AG09309 (cell line): ENCODE results near the gene FARP1.
"Not testable (repeated sequence)": the region's sequence is repeated elsewhere in the genome, so short reads cannot be mapped to it uniquely, and the experiment has no call there.

Source experiments
- DNase-seq: peaks from one replicate; pipeline ENCODE4 v3.0.0-alpha.2; 2010; ENCODE audit warnings: low read depth
- H3K4me3 ChIP-seq: 2 replicates; pipeline ENCODE4 v1.5.1; 2011; ENCODE audit warnings: mild to moderate bottlenecking, low read depth, low read length, moderate library complexity; ENCODE audit not compliant: control insufficient read depth
- CTCF ChIP-seq: IDR thresholded peaks from 2 replicates; pipeline ENCODE4 v1.5.1; 2011; ENCODE audit warnings: mild to moderate bottlenecking, low read depth, low read length, inconsistent platforms; ENCODE audit not compliant: insufficient read depth, control insufficient read depth; ENCODE audit errors: missing control alignments

FARP1 gene

GRCh38 chr13:98263841-98264240 is 120.9 kb downstream of the FARP1 start:
- no peak for TF ChIP-seq CTCF
- no peak overlapping the region for H3K4me3 ChIP-seq
- no peak for DNase-seq

DNA sequence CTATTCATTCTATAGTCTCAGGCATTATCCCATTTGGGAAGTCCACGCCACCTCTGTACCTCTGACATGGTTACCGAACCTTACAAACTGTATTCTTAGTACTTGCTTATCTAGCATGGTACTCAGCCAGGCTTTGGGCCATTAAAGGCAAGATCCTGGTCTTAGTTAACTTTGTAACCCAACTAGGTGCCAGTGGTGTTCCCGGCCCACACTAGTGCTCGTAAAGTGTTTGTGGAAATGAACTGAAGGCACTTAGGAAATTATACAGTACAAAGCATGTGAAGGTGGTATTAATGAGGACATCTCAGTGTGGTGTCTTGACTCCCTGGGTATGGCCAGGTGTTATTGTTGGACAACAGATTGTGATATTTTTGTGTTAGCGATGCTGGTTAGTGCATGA is 122.0 kb downstream of the FARP1 start:
- no peak overlapping the region for H3K4me3 ChIP-seq
- no peak for DNase-seq
- no peak for TF ChIP-seq CTCF

GRCh38 chr13:98265692-98266551 is 123.0 kb downstream of the FARP1 start:
- no peak for DNase-seq
- no peak overlapping the region for H3K4me3 ChIP-seq
- TF ChIP-seq CTCF: no peak

DNA sequence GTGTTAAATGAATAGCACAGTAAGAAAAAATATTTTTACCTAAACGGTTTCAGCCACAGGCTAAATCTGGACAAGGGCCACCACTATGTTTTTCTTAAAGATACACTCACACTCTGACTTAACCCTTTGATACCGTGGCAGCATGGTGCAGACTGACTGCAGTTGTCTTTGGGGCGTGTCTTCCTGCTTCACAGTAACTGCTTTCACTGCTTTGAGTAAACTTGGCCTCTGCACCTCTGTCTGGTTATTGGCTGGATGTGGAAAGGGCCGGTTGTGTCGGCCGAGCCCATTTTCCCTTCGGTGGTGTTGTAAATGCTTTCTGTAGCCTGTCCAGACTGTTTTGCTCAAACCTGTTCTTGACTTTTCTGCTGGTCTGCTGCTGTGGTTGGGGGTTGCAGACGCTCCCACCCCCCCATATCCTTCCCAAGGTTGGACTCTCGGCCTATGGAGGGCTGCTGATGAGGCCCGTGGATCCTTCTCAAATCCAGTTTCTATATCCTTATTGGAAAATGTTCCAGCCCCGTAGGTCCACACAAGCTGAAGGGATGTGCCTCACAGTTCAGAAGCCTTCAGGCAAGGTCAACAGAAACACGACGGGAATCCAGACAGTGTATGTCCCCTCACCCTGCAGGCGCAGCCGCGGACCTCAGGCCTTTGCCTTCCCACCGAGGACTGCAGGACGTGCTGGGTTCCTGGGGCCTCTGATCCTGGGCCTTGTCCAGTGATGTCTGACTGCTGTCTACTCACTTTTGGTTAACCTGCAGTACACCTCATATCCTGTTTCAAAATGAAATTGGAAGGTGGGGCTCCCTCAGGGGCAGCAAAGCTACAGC is 124.4 kb downstream of the FARP1 start:
- no peak for TF ChIP-seq CTCF
- no peak overlapping the region for H3K4me3 ChIP-seq
- no peak for DNase-seq

DNA sequence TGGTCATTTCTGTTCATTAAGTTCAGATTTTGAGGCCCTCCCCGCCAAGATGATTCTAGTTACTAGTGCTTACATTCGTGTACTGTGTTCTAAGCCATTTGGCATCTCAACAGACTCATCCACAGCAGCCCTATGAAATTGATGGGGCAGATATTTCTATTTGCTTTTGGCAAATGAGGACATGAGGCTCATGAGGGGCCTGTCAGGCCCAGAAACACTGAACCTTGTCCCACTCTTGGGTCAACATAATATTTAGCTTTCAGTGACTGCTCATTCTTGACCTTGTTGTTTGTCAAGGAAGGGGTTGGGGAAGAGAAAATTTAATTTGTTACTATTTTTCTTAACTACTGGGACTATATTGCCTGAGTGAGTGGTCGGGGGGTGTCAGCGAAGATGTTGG is 126.5 kb downstream of the FARP1 start:
- no peak overlapping the region for H3K4me3 ChIP-seq
- DNase-seq: no peak
- no peak for TF ChIP-seq CTCF

- TF ChIP-seq CTCF: no peak
Observed at GRCh38 chr13:98270819-98271218, 127.9 kb downstream of the FARP1 start.

GRCh38 chr13:98271646-98272045 is 128.8 kb downstream of the FARP1 start:
- not testable (repeated sequence) for DNase-seq, H3K4me3 ChIP-seq

More at GRCh38 chr13:98270819-98271218, 127.9 kb downstream of the FARP1 start:
- no peak for DNase-seq
- no peak overlapping the region for H3K4me3 ChIP-seq
